Fibroblast of skin of back (primary cell): Measurements from ENCODE around the gene PDZD2.

Source experiments
- DNase-seq: peaks from one replicate; pipeline ENCODE4 v3.0.0-alpha.2; 2013

PDZD2 gene

GRCh38 chr5:31937703-31938102 lies 298.8 kb downstream of the PDZD2 start:
- DNase-seq, result no peak

DNA sequence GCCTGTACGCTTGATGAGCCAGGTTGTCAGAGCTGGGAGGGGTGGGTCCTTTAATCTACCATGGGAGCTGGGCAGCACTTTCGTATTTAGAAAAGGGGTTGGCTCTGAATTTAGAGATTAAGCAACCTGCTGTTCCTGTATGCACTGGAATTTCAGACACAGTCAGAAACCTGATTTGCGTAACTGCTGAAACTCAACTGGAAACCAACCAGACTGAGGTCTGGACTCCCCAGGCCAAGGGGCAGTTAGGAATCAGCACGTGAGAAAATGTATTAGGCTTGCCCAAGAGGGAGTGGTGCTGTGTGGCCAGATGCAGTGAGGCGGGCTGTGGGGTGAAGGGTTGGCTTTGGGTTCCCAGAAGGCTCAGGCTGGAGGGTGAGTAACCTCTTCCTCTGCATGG lies 300.2 kb downstream of the PDZD2 start:
- no peak for DNase-seq

GRCh38 chr5:31941151-31941755 lies 302.3 kb downstream of the PDZD2 start:
- DNase-seq, result no peak

- DNase-seq, result no peak
Measured at GRCh38 chr5:31942546-31942945, 303.6 kb downstream of the PDZD2 start.

DNA sequence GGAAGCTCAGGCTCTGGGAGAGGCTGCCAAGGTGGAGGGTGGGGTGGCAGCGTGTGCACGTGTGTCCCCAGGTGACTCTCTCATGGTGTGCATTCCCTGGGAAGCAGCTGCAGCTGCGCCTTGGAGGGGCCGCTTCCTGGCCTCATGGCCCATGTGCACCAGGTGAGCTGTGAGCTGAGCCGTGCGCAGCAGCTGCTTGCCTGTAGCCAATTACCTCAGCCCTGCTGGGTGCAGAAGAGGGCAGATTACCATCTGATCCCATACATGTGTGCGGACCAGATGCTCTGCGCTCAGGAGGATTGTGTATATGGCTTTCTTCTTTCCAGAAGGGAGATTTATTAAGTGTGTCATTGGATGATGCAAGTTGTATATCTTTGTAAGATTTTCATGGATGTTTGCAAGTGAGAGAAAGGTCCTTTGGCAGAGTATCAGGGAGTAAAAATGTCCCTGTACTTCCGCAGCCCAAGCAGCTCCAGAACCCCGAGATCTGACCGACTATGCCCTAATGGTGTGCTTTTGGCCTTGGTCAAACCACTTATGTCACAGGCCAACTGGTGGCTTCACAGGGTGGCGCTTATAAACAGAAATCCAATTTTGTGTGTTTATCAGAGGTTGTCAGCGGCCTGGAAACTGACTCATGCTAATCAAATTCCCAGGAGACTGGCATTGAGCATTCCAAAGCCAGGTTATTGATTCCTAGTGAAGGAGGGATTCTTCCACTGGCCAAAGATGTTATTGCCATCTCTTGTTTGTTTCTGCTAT lies 305.9 kb downstream of the PDZD2 start:
- DNase-seq, result no peak

GRCh38 chr5:31948006-31948405 lies 309.1 kb downstream of the PDZD2 start:
- DNase-seq, result no peak

DNA sequence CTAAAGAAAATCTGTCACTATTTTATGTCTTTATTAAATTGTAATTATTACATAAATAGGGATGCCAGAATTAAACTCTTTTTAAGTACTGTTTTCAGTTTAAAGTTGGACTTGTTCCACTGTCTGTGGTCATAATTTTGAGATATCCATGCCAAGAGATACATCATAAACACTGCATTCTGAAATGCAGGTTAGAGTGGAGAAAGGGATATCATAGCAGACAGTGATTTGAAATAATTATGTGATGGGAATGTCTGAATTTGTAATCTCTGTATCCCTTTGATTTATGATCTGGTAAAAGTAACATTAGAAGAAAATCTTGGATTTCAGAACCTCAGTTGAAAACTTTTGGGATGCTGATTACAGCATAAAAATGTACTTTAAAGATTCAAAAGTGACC lies 313.1 kb downstream of the PDZD2 start:
- DNase-seq, result no peak

DNA sequence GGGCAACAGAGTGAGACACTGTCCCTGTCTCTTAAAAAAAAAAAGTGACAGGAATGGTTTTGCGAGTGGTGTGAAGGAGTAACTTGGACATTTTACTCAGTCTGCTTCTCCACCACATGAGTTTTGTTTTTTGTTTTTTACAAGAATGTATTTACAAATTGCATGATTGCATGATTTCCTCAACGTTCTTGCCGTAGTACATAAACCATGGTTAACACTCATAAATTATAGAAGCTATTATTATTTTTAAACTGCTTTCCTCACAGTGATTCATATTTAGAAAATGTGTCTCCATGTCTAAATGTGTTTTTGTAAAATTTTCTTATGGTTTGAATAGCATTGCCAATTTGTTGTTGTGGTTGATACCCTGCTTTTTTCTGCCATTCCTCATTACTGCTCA lies 315.2 kb downstream of the PDZD2 start:
- DNase-seq, result peak; percentile 48

DNA sequence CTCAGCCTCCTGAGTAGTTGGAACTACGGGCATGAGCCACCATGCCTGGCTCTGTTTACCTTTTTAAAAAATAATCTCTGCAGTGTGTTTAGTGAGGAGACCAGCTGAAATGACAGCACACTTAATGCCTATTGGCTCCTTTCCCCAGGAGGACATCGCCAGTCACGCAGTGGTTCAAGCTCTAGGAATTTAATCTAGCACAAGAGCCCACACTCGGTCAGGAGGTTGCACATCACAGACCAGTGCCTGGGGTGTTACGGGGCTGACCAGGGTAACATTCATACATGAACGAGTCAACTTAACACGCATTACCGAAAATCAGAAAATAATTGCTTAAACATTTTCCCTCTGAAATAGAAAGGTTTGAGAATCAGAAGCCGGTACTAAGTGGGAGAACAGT lies 318.2 kb downstream of the PDZD2 start:
- no peak for DNase-seq

DNA sequence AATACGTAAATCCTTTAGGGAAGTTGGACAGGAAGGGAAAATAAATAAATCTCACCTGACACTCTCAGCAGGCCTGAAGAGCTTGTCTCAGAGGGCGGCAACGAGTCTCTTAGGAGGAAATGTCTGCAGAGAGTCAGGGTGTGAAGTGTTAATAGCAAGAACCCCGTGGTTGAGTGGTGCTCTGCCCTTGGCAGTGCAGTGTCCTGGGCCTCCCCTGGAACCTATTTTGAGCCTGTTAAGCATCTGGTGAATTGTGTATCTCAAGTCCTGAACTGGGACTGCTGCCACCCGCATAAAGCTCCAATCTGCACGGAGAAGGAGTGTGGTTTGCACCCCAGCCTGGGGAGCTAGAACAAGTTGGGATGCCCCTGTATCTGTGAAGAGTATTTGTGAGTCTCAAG lies 323.4 kb downstream of the PDZD2 start:
- DNase-seq, result no peak

DNA sequence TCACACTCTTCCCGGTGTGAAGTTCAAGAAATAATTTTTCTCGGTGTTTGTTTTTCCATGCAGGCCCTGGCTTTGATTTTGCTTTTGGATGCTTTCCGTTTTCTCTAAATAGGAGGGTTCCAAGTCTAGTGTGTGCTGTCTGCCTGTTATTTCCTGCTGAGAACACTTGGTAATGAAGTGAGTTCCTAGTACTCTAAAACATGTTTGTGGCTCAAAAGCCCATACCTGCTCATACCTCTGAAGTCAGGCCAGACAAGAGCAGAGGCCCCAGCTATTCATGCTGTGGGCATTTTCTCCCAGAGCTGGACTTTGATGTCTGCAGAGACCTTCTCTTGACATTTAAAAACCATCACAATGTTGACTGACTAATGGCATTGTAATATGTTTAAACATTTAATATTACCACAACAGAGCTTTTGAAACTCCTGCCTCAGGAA lies 324.0 kb downstream of the PDZD2 start:
- peak; percentile 11 for DNase-seq

GRCh38 chr5:31963358-31964006 lies 324.6 kb downstream of the PDZD2 start:
- DNase-seq, result no peak

GRCh38 chr5:31964007-31964360 lies 325.1 kb downstream of the PDZD2 start:
- no peak for DNase-seq

- no peak for DNase-seq
Measured at GRCh38 chr5:31965227-31965626, 326.3 kb downstream of the PDZD2 start.

DNA sequence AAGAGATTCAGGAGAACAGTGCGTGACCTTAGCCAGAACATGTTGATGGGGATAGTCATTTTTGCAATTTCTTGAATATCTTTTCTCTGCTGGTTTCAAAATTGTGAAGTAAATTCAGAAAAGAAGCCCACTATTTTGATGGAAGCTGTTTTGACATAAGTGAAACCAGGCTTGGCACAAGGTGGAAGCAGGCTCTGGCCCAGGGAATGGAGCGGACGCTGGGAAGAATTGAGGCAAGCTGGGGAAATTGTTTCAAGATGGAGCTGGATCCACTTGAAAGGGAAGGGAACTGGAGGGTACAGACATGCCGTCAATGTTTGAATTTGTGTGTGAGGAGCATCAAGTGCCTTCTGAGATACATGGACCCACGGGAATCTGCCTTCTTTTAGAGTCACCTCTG lies 328.0 kb downstream of the PDZD2 start:
- no peak for DNase-seq

DNA sequence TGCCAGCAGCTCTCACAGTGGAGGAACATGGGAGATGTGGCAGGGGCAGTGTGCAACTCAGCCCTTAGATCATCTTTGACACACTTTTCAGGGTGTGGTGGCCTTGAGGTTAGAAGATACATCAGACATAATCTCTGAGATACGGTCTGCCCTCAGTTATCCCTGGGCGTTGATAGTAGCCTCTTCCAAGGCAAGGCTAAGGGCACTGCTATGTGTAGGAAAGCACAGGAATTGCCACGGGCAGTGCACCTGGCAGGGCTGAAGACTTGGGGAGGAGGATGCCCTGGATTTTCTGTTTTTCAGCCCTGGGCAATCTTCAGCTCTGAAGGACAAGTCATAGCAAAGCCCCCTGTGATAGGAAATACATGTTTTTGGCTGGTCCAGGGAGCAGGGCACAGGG lies 328.5 kb downstream of the PDZD2 start:
- DNase-seq, result no peak

GRCh38 chr5:31972558-31972957 lies 333.6 kb downstream of the PDZD2 start:
- no peak for DNase-seq

DNA sequence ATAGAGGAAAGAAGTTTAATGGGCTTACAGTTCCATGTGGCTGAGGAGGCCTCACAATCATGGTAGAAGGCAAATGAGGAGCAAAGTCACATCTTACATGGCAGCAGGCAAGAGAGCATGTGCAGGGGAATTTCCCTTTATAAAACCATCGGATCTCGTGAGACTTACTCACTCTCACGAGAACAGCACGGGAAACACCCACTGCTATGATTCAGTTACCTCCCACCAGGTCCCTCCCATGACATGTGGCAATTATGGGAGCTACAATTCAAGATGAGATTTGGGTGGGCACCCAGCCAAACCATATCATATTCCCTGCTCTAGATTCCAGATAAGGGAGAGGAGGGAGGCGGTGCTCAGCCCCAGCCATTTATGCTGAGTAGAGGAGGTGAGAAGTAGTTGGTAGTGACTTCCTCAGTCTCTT lies 336.3 kb downstream of the PDZD2 start:
- DNase-seq, result peak; percentile 17

GRCh38 chr5:31976169-31976568 lies 337.2 kb downstream of the PDZD2 start:
- no peak for DNase-seq

DNA sequence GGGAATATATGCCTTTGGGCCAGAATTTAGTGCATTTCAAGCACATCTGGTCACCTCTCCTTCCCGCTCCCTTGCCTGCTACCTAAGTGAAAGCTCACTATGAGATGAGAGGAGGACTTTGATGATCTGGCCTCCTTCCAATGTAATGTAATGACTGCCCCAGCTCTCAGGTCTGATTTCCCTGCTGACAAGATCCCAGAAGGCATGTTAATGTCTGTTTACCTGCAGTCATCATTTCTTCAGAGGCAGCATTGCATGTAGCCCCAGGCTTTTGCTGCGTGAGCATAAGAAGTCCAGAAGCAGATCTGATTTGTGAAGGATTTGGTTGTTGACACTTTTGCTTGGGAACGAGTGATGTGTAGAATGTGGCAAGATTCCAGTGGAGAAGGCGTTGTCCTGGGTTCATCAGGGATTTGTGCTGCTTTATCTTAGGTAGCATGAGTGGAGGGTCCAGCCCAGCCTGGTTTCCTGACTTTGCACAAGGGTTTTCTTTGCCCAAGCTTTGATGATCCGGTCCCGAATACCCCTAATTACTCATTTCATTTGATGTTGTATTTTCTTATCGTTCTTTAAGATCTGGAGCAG lies 342.5 kb downstream of the PDZD2 start:
- DNase-seq, result no peak

GRCh38 chr5:31982027-31982426 lies 343.1 kb downstream of the PDZD2 start:
- DNase-seq, result no peak

DNA sequence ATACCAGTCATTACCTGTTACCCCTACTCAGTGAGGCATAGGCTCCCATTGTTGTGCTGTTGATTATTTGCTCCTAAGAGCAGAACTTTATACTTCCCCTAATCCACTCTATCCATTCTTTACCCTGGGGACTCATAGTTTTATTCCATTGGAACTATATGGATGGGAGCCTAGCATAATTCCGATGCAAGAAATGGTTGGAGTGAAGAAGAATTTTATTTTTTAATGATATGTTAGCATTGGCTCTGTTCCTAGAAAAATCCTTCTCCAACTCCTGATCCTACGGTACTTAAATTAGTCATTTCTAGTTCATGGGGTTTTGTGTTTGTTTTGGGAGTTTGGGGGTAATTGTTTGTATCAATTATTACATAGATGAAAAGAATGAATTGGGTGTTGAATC lies 343.7 kb downstream of the PDZD2 start:
- peak; percentile 66 for DNase-seq

GRCh38 chr5:31983851-31984250 lies 344.9 kb downstream of the PDZD2 start:
- DNase-seq, result peak; percentile 55

- DNase-seq, result no peak
Measured at GRCh38 chr5:31984691-31985090, 345.8 kb downstream of the PDZD2 start.
